T47D (cell line): ENCODE results near the gene SHC4.

Experiments
- DNase-seq, 2 experiments: peaks; one replicate each; pipeline versions ENCODE4 v3.0.0 to v3.0.0-alpha.2; 2011 to 2012; ENCODE audit warnings: low read depth in 1 of 2, low spot score in 1 of 2
- JUND ChIP-seq: IDR thresholded peaks from 2 replicates; pipeline ENCODE4 v1.6.1; 2012; ENCODE audit warnings: low read depth
- in situ Hi-C: cut with HindIII; loops from 2 replicates; pipeline ENCODE4 v1.10.0; 2016; ENCODE audit warnings: low sequenced_read_pairs, low pct_unique_long_range_greater_than_20kb

The SHC4 gene

DNA sequence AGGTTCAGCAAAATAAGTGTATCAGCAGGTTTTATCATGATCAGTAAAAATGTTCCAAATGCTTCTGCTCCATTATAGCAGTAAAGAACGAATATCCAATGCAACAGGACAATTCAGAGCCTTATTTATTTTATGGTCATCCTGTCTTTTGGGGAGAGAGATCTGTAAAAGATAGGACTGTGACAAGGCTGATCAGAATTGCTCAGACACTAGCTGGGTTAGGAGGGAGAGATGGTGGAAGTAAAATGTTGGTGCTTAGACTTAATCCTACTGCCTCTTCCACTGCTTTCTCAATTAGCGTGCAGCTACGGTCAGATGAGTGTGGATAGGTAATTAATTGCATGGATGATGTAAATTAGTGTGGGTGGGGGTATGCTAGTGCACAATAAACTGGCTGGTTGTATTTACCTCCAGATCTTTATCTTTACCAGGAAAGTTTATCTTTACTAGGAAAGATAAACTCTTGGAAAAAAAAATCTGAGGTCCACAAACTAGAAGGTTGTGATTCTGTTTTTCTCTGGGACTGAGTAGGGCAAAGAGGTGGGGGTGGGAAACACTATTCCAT, 83.6 kb downstream of the SHC4 start:
- TF ChIP-seq JUND = no peak
- in situ Hi-C loops = no loop called here
- no peak for DNase-seq

DNA sequence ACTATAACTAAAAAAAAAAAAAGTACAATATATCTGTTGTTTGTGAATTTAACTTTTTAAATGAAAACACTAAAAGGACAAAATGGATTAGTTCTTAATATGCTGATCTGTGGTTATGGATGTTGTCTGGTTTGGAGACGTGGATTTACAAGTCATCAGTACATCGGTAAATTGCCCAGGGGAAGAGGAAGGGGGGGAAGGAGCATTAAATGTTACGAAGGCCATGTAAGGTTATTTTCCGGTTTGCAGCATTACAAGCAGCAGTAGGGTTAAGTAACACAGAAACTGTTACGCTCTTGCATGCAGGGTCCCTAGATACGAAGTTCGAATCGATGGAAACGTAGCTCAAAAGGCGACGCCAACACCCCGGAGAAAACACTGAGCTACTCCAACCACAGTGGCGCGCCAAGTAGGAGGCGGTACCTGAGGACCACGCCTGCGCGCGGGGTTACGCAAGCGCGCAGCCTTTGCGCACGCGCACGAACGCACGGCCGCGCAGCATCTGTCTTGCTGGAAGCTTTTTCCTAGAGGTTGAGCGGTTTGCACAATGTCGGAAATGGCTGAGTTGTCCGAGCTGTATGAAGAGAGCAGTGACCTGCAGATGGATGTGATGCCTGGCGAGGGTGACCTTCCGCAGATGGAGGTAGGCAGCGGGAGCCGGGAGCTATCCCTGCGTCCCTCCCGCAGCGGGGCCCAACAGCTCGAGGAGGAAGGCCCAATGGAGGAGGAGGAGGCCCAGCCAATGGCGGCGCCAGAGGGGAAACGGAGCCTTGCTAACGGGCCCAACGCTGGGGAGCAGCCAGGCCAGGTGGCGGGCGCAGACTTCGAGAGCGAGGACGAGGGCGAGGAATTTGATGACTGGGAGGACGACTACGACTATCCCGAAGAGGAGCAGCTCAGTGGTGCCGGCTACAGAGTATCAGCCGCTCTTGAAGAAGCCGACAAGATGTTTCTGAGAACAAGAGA, 85.8 kb downstream of the SHC4 start, which contains the start of gene EID1:
Gene EID1 (plus strand): TSS at position 505 of the 966 bp plus-strand sequence. CDS start 43 bp downstream, at position 548.
- in situ Hi-C loops = no loop called here
- peak; percentile 79 to 95 for DNase-seq
- no peak for TF ChIP-seq JUND

DNA sequence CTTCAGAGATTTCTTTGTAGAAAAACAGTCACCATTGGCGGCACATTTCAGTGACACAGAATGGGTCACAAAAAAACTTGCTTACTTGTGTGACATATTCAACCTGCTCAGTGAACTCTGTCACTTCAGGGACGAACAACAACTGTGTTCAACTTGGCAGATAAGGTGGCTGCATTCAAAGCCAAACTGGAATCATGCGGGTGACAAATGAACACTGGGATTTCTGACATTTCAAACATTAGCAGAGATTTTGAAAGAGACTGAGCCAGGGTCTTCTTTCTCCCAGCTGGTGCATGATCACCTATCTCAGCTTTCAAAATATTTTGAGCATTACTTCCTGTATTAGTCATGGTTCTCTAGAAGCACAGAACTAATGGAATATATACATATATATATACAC, 87.7 kb downstream of the SHC4 start:
- DNase-seq = no peak
- TF ChIP-seq JUND = no peak
- in situ Hi-C loops = no loop called here

DNA sequence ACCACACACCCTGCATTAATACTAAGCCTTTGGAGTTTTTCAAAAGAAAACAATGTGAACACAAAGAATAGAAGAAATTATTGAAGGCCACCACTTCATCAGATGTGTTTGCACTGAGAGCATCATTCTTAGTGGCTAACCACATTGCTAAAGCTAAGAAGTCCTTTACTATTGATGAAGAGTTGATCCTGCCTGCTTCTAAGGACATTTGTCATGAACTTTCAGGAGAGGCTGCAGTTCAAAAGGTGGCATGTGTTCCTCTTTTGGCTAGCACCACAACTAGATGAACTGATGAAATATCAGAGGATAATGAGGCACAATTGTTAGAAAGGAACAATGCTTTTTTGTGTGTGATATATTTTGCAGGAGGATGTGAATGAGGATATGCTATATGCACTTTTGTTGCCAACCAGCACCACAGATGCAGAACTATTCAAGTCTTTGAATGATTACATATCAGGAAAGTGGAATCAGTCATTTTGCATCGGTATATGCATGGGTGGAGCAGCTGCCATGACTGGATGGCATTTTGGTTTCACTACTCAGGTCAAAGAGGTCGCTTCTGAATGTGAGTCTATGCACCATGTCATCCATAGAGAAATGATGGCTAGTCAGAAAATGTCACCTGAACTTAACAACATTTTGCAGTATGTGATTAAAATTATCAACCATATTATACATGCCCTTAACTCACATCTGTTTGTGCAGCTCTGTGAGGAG, 88.3 kb downstream of the SHC4 start:
- DNase-seq = no peak
- no peak for TF ChIP-seq JUND
- in situ Hi-C loops = no loop called here

DNA sequence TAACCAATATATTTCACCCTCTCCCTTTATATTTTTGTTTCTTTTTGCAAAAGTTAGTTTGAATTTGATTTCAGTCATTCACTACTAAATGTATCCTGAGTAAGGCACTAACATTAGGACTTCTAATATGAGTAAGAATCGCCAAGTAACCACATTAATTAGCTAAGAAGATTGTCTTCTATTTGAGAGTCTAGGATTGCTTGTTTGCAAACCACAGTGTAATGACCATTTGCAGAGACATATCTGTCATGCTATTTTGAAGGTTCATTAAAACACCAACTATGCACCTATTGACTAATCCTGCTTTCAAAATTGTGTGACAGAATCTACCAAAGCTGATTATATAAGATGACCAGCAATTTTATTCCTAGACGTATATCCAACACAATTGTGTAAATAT, 91.1 kb downstream of the SHC4 start:
- TF ChIP-seq JUND = no peak
- DNase-seq = no peak
- in situ Hi-C loops = no loop called here

DNA sequence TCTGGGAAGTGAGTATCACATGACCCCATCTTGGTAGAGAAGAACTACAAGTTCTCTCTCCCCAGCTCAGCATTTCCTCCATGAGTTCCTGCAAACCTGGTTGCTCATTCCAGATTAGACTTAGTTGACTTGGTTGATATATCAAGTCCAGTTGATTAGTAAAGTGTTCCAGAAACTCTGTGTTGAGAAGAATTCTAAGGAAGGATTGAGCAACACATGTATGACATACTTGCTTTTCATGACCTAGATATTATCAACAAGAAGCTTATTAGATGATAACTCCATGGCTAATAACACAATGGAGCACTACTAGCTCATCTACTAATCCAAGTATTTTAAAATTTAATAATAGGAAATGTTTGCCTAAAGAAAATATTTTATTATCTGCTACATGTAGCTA, 92.2 kb downstream of the SHC4 start:
- in situ Hi-C loops = no loop called here
- TF ChIP-seq JUND = no peak
- DNase-seq = no peak

DNA sequence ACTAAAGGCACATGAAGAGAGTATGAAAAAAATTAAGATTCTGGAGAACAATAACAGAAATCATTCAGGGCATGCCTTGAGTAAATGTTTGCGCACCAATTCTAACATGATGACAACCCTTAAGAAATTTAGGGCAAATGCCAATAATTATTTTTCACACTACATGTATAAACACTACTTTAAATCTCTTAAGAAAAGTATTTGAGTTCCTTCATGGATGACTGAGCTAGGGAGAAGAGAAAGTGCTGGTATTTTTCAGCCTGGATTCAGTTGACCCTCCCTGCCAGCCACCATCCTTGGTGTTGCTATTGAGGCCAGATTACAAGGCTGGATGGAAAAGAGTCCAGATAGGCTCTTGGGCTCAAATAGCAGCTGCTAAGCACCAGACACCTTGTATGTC, 93.8 kb downstream of the SHC4 start:
- no peak for TF ChIP-seq JUND
- in situ Hi-C loops = no loop called here
- no peak for DNase-seq

DNA sequence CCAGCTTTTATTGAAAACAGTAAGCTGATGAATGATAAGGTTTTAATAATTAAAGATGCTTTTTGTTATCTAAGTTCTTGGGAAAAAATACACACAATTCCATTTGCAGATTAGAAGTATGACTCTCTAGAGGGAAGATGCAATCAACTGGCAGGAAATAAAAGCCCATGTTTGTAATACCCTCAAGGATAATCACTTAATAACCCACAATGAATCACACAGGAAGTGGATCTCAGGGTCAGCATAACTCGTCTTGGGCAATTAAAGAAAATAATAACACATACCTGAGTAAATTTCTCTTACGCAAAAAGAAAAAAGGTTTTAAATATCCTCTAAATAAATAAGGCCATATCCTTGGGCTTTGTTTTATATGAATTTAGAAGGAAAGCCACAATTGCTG, 95.2 kb downstream of the SHC4 start:
- DNase-seq = no peak
- in situ Hi-C loops = no loop called here
- no peak for TF ChIP-seq JUND

DNA sequence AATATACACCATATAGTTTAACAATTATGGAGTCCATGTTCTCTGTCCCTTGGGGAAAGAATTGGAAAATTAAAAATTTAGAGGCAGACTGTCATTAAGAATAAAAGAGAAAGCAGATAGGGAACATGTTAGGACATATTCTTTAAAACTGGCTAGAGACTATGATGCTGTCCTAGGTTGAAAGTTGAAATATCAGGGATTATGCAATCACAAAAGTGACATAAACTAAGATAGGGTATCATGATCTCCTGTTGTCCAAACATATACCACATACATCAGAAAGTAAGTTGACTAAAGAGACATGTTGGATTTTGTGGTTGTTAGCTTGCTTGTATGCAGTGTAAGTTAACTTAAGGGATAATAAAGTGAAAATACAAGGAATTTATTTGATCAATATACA, 95.7 kb downstream of the SHC4 start:
- TF ChIP-seq JUND = no peak
- DNase-seq = no peak
- in situ Hi-C loops = no loop called here

DNA sequence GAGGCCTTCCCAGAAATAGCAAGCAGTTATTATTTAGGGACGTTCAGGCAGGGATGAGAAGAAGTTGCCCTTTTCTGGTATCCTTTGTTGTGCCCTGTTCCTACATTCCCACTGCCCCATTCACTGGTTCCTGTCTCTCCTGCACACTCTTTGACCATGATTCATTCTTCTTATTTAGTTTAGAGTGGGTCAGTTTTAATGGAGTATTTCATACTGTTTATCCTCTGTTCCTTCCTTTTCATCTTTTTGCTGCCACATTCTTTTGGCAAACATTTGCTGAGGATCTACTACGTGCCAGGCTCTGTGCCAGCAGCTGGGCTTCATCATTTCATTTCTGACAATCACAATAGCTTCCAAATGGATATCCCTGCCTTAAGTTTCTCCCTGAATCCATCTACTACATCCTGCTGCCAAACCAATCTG, 97.6 kb downstream of the SHC4 start:
- no peak for TF ChIP-seq JUND
- DNase-seq = no peak
- in situ Hi-C loops = no loop called here

DNA sequence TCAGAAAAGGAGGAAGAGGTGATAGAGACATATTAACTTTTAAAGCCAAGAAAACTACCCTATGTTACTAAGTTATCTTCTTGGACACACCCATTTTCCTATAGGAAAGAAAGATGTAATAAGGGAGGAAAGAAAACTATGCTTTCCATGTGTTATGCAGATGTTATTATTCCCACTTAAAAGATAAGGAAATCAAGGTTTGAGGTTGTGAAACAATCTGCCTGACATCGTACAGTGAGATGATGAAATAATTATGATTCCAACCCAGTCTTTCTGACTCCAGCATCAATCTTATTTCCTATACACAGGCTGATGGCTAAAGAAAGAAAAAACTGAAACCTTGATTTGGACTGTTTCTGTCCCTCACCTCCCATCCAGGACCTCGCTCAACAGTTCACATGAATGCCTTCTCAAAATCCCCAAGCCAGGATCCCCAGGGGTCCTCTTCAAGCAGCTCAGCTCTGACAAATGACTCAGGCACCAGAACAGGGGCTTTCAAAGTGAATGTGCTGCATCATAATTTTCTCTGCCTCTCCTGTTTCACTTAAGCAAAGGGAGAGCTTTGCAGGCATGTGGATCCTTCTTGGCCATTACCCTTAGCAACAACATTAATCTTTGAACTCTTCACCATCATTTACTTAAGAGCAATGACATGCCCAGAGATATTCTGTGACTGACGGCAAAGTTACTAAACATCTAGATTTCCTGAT, 98.2 kb downstream of the SHC4 start:
- no peak for TF ChIP-seq JUND
- no peak for DNase-seq
- in situ Hi-C loops = no loop called here

DNA sequence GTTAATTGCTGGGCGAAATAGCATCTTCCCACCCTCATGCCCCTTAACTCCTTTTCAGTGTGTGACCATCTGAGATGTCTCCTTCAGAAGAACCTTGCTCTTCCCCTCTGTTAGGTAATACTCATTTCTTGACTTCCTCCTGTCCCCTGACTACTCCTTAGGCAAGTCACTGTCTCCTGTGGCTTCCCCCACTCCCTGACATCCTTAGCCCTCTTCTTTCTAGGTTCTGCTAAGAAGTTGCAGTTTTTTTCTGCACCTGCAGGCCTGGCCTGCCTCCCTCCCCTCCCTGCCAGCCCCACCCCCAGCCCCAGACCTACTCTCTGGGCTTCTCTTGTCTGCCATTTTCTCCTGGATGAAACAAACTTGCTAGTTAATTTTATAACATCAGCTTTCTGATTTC, 101.0 kb downstream of the SHC4 start:
- TF ChIP-seq JUND = no peak
- DNase-seq = no peak
- in situ Hi-C loops = no loop called here
